ENCODE data around the gene CHP2.

DNA sequence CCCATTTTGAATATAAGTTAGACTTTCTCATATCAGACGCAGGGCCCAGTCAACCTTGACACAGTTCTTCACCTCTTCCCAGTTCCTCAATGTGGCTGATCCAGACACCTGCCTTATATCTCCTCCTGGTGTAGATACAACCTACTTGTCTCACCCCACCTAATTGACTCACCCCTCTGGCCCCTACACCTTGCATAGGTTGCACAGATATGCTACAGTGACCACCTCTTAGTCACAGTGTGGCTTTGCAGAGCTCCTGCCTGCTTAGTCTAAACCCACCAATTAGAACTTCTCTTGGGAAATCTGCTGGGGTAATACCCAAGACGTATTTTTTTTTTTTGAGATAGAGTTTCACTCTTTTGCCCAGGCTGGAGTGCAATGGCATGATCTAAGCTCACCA, 16.8 kb downstream of the CHP2 start:
- TF ChIP-seq, protein P1, sequence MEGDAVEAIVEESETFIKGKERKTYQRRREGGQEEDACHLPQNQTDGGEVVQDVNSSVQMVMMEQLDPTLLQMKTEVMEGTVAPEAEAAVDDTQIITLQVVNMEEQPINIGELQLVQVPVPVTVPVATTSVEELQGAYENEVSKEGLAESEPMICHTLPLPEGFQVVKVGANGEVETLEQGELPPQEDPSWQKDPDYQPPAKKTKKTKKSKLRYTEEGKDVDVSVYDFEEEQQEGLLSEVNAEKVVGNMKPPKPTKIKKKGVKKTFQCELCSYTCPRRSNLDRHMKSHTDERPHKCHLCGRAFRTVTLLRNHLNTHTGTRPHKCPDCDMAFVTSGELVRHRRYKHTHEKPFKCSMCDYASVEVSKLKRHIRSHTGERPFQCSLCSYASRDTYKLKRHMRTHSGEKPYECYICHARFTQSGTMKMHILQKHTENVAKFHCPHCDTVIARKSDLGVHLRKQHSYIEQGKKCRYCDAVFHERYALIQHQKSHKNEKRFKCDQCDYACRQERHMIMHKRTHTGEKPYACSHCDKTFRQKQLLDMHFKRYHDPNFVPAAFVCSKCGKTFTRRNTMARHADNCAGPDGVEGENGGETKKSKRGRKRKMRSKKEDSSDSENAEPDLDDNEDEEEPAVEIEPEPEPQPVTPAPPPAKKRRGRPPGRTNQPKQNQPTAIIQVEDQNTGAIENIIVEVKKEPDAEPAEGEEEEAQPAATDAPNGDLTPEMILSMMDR (IDR thresholded peaks at IDR 0.05) = no peak
- no peak for TF ChIP-seq POLR2AphosphoS5 (IDR thresholded peaks at IDR 0.05)

Data from esophagus muscularis mucosa (tissue), 3 donors.